NCI-H226 (cell line): ENCODE data around the gene LAMB3.
"Not testable (repeated sequence)": the region's sequence is repeated elsewhere in the genome, so short reads cannot be mapped to it uniquely, and the experiment has no call there.

Experiments used
- DNase-seq: peaks from one replicate; pipeline ENCODE4 v3.0.0-alpha.2; 2015

Gene LAMB3

GRCh38 chr1:209652121-209652735, at the start of gene LAMB3:
Gene LAMB3, minus strand, starts transcription at chr1:209652425. Its CDS starts 1,481 bp downstream, at chr1:209650944.
- no peak for DNase-seq

- DNase-seq = not testable (repeated sequence)
Observed at GRCh38 chr1:209700686-209701085, 48.5 kb upstream of the LAMB3 start.

GRCh38 chr1:209697126-209697525, 44.9 kb upstream of the LAMB3 start:
- no peak for DNase-seq

GRCh38 chr1:209696673-209697072, 44.4 kb upstream of the LAMB3 start:
- DNase-seq = no peak

- DNase-seq = peak; percentile 22
Observed at GRCh38 chr1:209692745-209693504, 40.7 kb upstream of the LAMB3 start.

GRCh38 chr1:209692296-209692695, 40.1 kb upstream of the LAMB3 start:
- DNase-seq = no peak

GRCh38 chr1:209691237-209691636, 39.0 kb upstream of the LAMB3 start:
- no peak for DNase-seq

- DNase-seq = no peak
Observed at GRCh38 chr1:209689477-209689876, 37.3 kb upstream of the LAMB3 start.

- DNase-seq = no peak
Observed at GRCh38 chr1:209688746-209689234, 36.6 kb upstream of the LAMB3 start.

- DNase-seq = no peak
Observed at GRCh38 chr1:209686322-209686721, 34.1 kb upstream of the LAMB3 start.

- DNase-seq = no peak
Observed at GRCh38 chr1:209685821-209686220, 33.6 kb upstream of the LAMB3 start.

GRCh38 chr1:209678981-209679539, 26.8 kb upstream of the LAMB3 start:
- no peak for DNase-seq

- DNase-seq = no peak
Observed at GRCh38 chr1:209675565-209676154, 23.4 kb upstream of the LAMB3 start.

GRCh38 chr1:209674957-209675564, 22.8 kb upstream of the LAMB3 start, which contains the start of gene G0S2:
Gene G0S2, plus strand, starts transcription at chr1:209675412. Its CDS starts 273 bp downstream, at chr1:209675685.
- no peak for DNase-seq

- DNase-seq = no peak
Observed at GRCh38 chr1:209673631-209674417, 21.6 kb upstream of the LAMB3 start.

- no peak for DNase-seq
Observed at GRCh38 chr1:209672705-209673630, 20.7 kb upstream of the LAMB3 start.

GRCh38 chr1:209670441-209671082, 18.3 kb upstream of the LAMB3 start:
- DNase-seq = no peak

- DNase-seq = no peak
Observed at GRCh38 chr1:209667708-209668107, 15.5 kb upstream of the LAMB3 start.

GRCh38 chr1:209667103-209667502, 14.9 kb upstream of the LAMB3 start:
- DNase-seq = no peak

- no peak for DNase-seq
Observed at GRCh38 chr1:209662879-209663327, 10.7 kb upstream of the LAMB3 start.
